Raji (cell line): Measurements from ENCODE around the gene CNOT9.

ENCODE experiments used
- POLR2A ChIP-seq: IDR thresholded peaks from 2 replicates; pipeline ENCODE4 v1.6.1; 2011; ENCODE audit warnings: low read depth, low read length, control low read depth; ENCODE audit not compliant: insufficient read depth

The CNOT9 gene

DNA sequence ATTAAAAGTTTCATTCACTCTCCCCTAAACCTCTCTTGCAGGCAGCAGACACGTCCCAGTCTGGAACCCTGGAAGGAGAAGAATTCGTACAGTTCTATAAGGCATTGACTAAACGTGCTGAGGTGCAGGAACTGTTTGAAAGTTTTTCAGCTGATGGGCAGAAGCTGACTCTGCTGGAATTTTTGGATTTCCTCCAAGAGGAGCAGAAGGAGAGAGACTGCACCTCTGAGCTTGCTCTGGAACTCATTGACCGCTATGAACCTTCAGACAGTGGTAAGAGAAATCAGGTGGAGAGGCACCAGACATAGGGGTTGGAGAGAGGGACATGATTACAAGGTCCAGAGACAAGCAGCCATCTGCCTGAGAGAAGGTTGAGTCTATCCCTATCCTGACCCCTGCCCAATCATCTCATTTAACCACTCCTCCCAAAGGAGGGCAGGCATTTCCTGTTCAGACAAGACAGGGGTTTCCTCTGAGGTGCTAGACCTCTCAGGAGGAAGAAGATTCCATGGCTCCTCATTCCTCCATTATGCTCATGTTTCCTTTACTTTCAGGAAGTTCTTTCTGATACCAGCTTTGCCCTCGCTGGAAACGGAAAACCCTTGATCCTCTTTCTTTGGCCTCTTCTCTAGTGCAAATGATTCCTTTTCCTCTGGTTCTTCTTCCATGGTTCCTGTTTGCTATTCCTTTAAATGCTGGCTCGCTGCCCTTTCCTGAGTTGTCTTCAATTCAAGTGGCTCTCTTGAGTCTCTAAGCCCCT is 54.1 kb downstream of the CNOT9 start:
- no peak for TF ChIP-seq POLR2A

DNA sequence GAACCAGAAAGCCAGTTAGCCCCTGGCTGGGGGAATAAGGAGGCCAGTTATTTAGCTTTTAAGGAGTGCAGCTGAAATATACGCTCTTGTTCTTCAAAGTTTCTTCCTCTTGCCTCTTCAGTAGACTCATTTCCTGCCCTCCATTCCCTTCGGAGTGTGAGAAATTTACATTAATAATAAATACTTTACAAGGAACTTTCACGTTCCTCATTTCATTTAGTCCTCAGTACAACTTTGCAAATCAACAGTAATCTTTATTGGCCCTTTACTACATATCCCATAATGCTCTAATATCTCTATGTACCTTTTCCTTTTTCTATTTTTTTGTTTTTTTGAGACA is 54.7 kb downstream of the CNOT9 start:
- no peak for TF ChIP-seq POLR2A

- TF ChIP-seq POLR2A: no peak
These were observed 57.7 kb downstream of the CNOT9 start for GRCh38 chr2:218626369-218626768.

- TF ChIP-seq POLR2A: no peak
These were observed 59.3 kb downstream of the CNOT9 start for GRCh38 chr2:218627939-218628338.

GRCh38 chr2:218631837-218632236 is 63.2 kb downstream of the CNOT9 start:
- no peak for TF ChIP-seq POLR2A

- TF ChIP-seq POLR2A: no peak
These were observed 67.1 kb downstream of the CNOT9 start for GRCh38 chr2:218635719-218636118.

GRCh38 chr2:218638372-218638771 is 69.7 kb downstream of the CNOT9 start:
- TF ChIP-seq POLR2A: no peak

- TF ChIP-seq POLR2A: no peak
These were observed 73.5 kb downstream of the CNOT9 start for GRCh38 chr2:218642121-218642656.

DNA sequence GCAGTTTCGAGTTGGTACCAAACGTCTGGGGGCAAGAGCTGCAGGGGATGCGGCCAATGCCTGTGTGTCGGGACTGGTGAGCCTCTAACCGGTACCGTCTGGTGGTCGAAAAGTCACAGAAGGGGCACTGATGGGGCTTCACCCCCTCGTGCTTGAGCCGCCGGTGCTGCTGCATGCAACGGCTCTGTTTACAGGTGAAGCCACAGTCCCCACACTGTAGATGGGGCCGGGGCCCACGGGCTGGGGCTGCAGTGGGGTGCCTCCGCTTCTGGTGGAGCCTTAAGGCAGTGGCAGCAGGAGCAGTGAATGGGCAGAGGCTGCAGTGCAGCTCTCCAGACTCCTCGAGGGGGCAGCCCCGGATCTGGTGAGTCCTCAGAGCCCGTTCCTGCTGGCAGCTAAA is 74.1 kb downstream of the CNOT9 start:
- TF ChIP-seq POLR2A: no peak

GRCh38 chr2:218643751-218644310 is 75.2 kb downstream of the CNOT9 start:
- no peak for TF ChIP-seq POLR2A

GRCh38 chr2:218644721-218645120 is 76.1 kb downstream of the CNOT9 start:
- TF ChIP-seq POLR2A: no peak

- TF ChIP-seq POLR2A: no peak
These were observed 76.5 kb downstream of the CNOT9 start for GRCh38 chr2:218645126-218645525.
